GM12801 (cell line): ENCODE measurements around the gene SCAF8.

ENCODE experiments used
- TF ChIP-seq, protein P1 (sequence below): IDR thresholded peaks from one replicate; pipeline ENCODE4 v1.5.1; 2011; ENCODE audit warnings: control low read depth; ENCODE audit not compliant: insufficient read length; ENCODE audit errors: extremely low read depth

The SCAF8 gene

DNA sequence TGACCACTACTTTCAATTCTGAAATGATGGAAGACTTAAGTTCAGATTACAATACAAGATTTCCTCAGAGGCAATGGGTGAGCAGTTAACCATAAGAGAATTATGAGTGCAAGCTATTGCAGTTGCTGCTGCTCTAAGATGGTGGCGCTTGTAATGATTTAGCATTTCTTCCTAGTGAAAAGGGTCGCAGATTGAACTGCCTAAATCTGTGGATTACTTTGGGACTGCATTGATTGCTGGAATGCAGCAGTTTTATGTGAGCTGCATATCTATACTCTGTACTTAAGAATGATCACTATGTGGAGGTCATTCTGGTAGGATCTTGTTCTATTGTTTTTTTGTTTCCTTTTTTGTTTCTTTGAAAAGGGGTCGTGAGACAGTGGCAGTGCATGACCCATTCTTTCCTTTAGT, 5.3 kb downstream of the SCAF8 start:
- TF ChIP-seq, protein P1, sequence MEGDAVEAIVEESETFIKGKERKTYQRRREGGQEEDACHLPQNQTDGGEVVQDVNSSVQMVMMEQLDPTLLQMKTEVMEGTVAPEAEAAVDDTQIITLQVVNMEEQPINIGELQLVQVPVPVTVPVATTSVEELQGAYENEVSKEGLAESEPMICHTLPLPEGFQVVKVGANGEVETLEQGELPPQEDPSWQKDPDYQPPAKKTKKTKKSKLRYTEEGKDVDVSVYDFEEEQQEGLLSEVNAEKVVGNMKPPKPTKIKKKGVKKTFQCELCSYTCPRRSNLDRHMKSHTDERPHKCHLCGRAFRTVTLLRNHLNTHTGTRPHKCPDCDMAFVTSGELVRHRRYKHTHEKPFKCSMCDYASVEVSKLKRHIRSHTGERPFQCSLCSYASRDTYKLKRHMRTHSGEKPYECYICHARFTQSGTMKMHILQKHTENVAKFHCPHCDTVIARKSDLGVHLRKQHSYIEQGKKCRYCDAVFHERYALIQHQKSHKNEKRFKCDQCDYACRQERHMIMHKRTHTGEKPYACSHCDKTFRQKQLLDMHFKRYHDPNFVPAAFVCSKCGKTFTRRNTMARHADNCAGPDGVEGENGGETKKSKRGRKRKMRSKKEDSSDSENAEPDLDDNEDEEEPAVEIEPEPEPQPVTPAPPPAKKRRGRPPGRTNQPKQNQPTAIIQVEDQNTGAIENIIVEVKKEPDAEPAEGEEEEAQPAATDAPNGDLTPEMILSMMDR: no peak

DNA sequence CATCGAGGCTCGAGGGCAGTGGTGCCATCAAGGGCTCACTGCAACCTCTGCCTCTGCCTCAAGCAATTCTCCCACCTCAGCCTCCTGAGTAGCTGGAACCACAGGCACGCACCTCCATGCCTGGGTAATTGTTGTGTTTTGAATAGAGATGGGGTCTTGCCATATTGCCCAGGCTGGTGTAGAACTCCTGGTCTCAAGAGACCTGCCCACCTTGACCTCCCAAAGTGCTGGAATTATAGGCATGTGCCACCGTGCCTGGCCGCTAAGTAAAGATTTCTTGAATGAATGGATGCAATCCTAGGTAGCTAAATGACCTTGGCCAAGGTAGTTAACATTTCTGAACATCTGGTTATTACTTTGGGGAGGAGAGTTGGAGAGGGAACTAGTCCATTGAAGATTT, 7.4 kb downstream of the SCAF8 start:
- TF ChIP-seq, protein P1: no peak

DNA sequence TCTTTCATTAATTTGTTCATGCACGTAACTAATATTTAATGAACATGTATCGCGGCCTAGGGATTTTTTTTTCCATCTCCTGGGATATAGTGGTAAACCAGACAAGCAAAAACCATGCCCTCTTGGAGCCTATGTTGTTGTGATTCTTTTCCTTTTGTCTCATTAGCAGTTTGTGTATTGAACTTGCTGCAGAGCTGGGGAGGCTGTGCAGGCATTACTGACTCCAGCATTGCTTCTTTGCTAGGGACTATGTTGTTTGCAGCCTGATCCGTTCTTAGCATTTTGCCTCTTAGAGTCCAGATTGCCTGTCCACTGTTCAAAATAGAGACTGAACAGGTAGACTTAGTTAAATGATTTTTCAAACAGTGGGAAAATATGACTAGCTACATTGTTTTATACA, 9.7 kb downstream of the SCAF8 start:
- TF ChIP-seq, protein P1: no peak

DNA sequence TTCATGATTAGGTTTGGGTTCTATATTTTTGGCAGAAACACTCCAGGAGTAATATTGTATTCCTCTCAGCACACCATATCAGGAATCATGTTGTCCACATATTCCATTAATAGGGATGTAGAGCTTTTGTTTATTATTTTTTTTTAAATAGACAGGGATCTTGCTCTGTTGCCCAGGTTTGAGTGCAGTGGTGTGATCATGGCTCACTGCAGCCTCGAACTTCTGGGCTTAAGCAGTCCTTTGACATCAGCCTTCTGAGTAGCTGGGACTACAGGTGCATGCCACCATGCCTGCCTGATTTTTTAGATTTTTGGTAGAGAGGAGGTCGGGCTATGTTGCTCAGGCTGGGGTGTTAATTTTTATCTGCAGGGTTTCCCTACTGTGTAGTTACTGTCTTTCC, 12.0 kb downstream of the SCAF8 start:
- TF ChIP-seq, protein P1: no peak

DNA sequence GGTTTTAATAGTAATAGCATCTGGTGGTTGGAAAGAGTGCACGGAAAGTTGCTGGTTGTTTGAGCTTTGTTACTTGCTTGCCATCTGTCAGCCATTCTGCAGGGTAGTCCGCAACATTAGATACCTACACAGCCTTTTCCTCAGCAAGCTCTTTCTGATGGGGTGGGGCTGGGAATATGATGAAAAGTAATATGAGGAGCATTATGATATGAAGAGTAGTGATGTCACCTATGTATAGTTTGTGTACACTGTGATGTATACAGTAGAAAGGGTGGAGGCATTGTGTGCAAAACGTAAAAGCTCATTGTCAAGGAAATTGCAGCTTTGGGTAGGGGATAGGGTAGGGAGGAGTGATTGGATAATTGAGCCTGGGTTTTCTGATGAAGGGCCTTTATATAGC, 16.1 kb downstream of the SCAF8 start:
- TF ChIP-seq, protein P1: no peak

DNA sequence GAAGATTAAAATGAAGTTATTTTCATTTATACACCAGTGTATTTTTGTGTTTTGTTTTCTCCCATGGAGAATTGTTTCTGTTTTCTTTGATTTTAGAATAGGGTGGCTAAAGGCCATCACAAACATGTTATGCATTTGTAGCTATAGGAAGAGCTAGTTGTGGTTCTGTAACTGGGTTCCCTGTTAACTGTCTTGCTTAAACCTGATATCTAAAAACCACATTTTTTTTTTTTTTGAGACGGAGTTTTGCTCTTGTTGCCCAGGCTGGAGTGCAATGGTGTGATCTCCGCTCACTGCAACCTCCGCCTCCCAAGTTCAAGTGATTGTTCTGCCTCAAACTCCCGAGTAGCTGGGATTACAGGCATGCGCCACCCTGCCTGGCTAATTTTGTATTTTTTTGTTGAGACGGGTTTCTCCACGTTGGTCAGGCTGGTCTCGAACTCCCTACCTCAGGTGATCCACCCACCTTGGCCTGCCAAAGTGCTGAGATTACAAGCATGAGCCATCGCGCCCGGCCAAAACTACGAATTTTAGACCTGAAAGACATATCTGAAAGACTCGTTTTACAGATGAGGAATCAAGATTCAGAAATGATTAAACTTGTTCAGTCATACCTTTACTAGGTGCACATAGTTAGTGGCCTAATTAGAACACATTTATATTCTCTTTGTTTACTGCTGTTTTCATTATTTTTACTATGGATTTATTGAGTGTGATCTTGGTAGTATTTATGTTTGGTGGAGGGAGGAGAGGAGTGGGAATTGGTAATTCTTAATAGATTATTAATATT, 18.0 kb downstream of the SCAF8 start:
- TF ChIP-seq, protein P1: no peak

DNA sequence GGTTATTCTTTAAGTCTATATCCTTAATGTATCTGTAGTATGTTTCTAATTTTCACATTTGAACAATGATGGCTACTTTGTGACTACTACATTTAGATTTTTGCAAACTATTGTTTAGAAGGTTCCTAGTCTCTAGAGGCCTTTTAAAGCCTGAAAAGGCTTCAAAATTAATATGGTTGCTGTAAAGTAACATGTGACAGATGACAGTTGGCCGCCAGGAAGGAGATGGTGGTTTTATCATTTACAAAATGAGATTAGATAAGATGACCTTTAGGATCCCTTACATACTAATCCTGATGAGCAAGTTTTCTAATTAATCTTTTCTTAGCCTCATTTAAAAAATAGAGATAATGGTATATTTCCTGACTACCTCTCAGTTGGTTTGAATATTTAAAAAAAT, 18.8 kb downstream of the SCAF8 start:
- TF ChIP-seq, protein P1: no peak
